HG02870 (cell line): ENCODE data around the gene REPS2.

Experiments used
- ATAC-seq: cut with Tn5 transposase; IDR thresholded peaks from one replicate; pipeline ENCODE4 v1.9.1; 2021; ENCODE audit warnings: mild to moderate bottlenecking, moderate library complexity; ENCODE audit not compliant: unreplicated experiment

The REPS2 gene

GRCh38 chrX:17077361-17077760, 130.9 kb downstream of the REPS2 start:
- no peak for ATAC-seq

GRCh38 chrX:17078031-17078720, 131.7 kb downstream of the REPS2 start:
- no peak for ATAC-seq

DNA sequence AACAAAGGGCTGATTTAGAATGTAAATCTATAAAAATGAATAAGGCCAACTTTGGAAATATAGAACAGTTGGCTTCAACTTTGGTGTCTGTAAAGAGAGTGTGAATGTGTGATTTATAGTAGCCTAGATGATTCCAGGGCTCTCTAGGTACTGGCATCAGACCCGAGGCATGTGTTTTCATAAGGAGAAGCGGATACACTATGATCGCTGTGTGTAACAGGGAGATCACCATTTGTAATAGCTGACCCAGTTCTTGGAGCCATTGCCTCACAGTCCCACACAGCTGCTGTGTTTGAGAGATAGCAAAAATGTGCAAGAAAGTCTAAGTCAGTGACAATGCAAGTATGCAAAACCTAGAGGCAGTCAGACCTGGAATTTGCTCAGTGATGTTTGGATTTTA, 135.1 kb downstream of the REPS2 start:
- no peak for ATAC-seq

DNA sequence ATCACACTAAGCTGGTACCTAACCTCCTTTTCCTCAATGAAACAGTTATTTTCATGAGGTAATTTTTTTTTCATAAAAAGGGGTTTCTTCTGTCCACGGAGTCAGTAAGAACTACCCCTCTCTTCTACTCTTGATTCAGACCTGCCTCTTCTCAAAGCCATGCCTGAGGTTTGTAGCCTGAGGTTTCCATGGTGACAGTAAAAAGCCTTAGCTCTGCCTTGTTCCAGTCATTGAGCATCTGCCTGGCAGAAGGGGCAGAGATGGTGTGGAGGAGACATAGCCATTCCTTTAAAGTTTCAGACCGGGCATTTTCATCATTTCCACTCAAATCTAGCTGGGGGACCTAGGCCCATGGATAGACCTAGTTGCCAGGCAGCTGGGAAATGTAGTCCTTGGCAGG, 135.5 kb downstream of the REPS2 start:
- no peak for ATAC-seq

- ATAC-seq, result no peak
These were observed 136.4 kb downstream of the REPS2 start for GRCh38 chrX:17082831-17083230.

GRCh38 chrX:17086317-17086716, 139.9 kb downstream of the REPS2 start:
- no peak for ATAC-seq

GRCh38 chrX:17095161-17095560, 148.7 kb downstream of the REPS2 start:
- no peak for ATAC-seq

- no peak for ATAC-seq
These were observed 152.2 kb downstream of the REPS2 start for GRCh38 chrX:17098516-17099247.

DNA sequence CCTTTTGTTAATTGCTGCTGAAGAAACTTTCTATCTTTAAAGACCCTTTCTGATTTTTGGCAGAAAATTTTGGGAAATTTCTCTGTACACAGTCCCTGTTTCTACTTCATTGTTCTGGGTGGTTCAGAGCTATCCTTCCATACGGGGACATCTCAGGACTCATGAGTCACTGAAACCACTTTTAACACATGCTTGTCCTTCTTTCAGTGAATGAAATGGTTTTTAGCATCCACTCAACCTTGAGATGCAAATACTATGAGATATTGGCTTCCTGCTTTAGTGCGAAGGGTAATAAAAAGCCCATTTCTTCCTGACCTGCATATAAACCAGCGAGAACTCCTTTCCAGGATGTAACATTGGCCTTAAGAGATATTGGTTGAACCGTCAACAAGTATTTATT, 158.0 kb downstream of the REPS2 start:
- ATAC-seq, result no peak

- no peak for ATAC-seq
These were observed 174.4 kb downstream of the REPS2 start for GRCh38 chrX:17120816-17121215.

GRCh38 chrX:17154001-17154400, 207.5 kb downstream of the REPS2 start:
- no peak for ATAC-seq

DNA sequence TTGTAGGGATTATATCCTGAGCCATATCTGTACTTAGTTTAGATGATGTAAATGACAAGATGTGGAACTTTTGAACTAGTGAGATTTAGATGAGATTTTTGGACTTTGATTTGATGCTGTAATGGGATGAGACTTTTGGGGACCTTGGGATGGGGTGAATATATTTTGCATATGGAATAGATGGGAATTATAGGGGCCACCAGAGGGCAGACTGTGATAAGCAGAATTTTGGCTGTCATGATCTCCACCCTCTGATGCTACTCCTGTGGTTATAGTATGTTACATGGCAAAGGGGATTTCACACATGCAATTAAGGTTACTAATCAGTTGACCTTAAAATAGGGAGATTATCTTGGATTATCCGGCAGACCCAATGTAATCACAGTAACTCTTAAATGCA, 214.5 kb downstream of the REPS2 start:
- no peak for ATAC-seq

DNA sequence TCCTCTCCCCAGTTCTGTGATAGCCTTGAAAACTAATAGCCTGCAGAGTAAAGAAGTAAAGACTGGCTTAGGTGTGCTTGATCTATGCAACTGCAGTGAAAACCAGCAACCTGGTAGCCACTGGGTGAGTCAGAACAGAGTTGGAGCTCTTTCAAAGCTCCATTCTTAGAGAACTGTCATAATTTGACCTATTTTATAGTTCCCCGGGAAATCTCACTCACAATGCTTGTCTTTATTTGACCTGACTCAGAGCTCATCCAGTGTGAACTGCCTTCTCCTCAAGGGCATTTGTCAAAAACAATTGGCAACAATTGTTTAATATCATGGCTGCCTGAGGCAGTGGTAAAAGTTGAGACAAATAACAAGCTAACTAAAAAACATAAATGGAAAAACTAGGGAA, 215.5 kb downstream of the REPS2 start:
- no peak for ATAC-seq

DNA sequence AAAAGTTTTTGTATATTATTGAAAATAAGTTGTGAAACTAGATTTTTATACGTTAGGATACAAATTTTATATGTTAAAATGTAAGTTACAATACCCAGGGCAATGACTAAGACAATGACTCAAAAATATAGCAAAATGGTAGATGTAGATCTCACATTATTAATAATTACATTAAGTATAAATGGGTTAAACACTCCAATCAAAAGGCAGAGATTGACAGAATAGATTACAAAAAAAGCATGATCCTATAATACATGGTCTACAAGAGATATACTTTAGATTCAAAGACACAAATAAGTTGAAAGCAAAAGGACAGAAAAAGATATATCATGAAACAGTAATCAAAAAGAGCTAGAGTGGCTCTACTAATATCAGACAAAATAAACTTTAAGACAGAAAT, 217.6 kb downstream of the REPS2 start:
- ATAC-seq, result no peak

DNA sequence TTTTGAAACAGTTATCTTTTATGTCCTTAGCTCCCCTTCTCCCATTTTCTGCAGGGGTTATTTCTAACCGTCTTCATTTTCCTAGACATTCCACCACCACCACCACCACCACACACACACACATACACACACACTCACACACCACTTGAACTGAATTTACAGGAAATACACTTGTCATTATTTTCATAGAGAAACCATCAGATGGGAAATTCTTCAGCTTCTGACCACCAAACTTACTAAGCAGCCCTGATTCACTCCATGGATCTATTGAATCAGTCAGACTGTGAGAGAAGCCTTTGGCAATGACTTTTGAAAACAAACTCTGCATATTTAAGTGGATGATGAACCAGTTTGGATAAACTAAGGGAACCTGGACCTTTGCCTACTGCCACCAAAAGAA, 218.5 kb downstream of the REPS2 start:
- ATAC-seq, result no peak

- no peak for ATAC-seq
These were observed 221.5 kb downstream of the REPS2 start for GRCh38 chrX:17167915-17168314.

DNA sequence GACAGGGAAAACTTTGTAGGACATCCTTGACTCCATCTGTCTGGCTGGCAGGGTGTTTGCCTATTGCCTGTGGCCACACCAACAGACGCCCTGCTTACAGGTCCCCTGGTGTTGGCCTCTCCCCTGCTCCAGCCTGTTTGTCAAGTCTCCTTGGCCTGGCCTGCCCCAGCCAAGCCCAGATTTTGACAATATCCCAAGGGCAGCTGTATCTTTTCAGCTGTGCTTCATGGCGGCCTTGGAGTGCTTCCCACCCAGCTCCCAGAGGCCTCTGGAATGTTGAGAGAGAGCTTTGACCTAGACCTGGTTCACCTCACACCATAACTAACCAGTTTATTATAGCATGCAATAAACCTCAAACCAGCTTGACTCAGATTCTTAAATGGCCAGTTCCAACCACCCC, 224.5 kb downstream of the REPS2 start:
- no peak for ATAC-seq

GRCh38 chrX:17174671-17175070, 228.2 kb downstream of the REPS2 start:
- ATAC-seq, result no peak

GRCh38 chrX:17182317-17182716, 235.9 kb downstream of the REPS2 start:
- no peak for ATAC-seq

- ATAC-seq, result no peak
These were observed 237.1 kb downstream of the REPS2 start for GRCh38 chrX:17183566-17183965.

GRCh38 chrX:17185431-17185830, 239.0 kb downstream of the REPS2 start:
- ATAC-seq, result no peak

DNA sequence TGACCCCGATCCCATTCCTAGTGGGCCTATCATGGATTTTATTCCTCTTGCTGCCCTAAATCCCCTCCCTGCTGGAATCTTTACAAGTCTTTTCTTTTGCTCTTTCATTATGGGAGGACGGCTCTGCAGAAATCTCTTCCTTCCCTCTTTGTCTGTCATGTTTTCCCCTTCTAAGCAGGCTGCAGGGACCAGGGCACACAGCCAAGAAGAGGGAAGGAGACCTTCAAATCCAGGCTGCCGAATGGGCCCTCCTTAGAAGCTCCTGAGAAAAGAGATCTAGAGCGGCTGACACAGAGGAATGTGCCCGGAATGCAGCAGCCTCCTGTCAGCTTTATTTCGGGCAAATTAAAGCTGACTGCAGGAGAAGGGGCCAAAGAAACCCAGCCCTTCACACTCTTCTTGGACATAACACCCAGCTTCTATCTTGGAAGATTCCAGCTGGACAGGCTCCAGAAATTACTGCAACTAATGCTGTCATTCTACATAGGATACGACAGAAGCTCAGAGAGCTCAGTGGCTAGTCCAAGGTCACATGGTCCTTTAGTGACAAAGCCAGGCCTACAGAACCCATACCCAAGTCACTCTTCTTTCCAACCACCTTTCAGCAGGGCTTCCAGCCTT, 240.8 kb downstream of the REPS2 start:
- ATAC-seq, result no peak
